Measurements from ENCODE around the gene LMOD2. TPM values are rescaled to one million over a fixed set of nuclear protein-coding genes. Genes with fewer than 3 reads are reported as not detected.

LMOD2 gene
- total and polyA plus RNA-seq, 9 of the 15 experiments (the other 6 are each of a cell fraction or from before 2014, with no cell fraction given): 0.04 TPM; not detected in 8

GRCh38 chr7:123627851-123628250, 27.8 kb upstream of the LMOD2 start (continued):
- TF ChIP-seq RREB1 (CRISPR knock-in tag; IDR thresholded peaks at IDR 0.05) (no peak), EZH2 (IDR thresholded peaks at IDR 0.05; ENCODE audit: borderline replicate concordance, low read depth, low read length) (no peak), HNRNPL (IDR thresholded peaks at IDR 0.05; ENCODE audit: low read depth, low read length) (no peak), ZNF124 (CRISPR knock-in tag; IDR thresholded peaks at IDR 0.05) (no peak), RBM14 (IDR thresholded peaks at IDR 0.05; ENCODE audit: borderline replicate concordance, insufficient read depth, low read depth, low read length) (no peak), CBX1 (IDR thresholded peaks at IDR 0.05; ENCODE audit: low read depth) (no peak), HDAC8 (tag; IDR thresholded peaks at IDR 0.05) (no peak)
